NCI-H748 (cell line): Measurements from ENCODE around the gene MMP25.
"Not testable (repeated sequence)": the region's sequence is repeated elsewhere in the genome, so short reads cannot be mapped to it uniquely, and the experiment has no call there.

Experiments
- DNase-seq: peaks from one replicate; lab custom pipeline; 2025; ENCODE audit not compliant: unreplicated experiment; lab: John Stamatoyannopoulos, UW

MMP25 gene

GRCh38 chr16:3028716-3029319, 17.5 kb upstream of the MMP25 start:
- DNase-seq = no peak

GRCh38 chr16:3029491-3030221, 16.7 kb upstream of the MMP25 start:
- DNase-seq = peak; percentile 46

DNA sequence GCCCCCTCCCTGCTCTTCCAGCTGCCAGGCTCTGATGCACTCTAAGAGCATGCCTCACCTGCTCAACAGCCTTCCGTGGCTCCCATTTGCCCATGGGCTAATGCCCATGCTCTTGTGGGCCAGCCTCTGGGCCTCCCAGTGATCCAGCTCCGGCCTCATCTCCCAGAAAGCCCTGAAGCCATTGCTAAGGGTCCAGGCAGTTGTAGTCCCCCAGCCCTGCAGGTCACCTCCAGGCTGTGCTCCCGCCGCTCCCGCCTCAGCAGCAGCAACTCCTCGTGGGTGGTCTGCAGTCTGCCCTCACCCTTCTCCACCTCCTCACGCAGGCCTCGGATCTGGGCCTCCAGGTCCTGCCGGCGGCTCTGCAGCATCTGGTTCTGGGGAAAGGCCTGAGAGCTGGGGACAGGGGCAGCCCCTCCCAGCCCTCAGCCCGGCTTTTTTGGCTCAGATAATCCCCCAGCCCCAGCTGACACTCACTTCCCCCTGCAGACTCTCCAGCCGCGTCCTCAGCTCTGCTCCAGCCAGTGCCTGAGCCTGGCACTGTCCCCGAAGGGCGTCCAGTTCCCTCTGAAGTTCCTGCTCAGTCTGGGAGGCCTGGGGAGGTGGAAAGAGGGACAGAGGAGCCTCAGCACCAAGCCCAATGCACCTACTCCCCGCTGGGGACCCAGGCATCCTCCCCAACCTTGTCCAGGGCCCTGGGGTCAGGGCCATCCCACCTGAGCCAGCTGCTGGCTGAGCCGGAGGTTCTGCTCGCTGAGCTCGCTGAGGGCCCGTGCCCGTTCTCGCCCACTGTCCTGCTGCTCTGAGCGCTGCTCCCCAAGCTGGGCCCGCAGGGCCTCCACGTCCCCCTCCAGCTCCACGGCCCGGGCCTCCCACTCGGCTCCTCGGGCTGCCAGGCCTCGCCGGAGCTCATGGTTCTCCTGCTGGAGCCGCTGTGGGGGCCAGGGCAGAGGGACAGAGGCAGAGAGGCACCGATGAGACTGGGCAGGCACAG, 15.8 kb upstream of the MMP25 start:
- no peak for DNase-seq

- no peak for DNase-seq
Observed at GRCh38 chr16:3032624-3033023, 13.7 kb upstream of the MMP25 start.

GRCh38 chr16:3035289-3035971, 10.9 kb upstream of the MMP25 start:
- no peak for DNase-seq

DNA sequence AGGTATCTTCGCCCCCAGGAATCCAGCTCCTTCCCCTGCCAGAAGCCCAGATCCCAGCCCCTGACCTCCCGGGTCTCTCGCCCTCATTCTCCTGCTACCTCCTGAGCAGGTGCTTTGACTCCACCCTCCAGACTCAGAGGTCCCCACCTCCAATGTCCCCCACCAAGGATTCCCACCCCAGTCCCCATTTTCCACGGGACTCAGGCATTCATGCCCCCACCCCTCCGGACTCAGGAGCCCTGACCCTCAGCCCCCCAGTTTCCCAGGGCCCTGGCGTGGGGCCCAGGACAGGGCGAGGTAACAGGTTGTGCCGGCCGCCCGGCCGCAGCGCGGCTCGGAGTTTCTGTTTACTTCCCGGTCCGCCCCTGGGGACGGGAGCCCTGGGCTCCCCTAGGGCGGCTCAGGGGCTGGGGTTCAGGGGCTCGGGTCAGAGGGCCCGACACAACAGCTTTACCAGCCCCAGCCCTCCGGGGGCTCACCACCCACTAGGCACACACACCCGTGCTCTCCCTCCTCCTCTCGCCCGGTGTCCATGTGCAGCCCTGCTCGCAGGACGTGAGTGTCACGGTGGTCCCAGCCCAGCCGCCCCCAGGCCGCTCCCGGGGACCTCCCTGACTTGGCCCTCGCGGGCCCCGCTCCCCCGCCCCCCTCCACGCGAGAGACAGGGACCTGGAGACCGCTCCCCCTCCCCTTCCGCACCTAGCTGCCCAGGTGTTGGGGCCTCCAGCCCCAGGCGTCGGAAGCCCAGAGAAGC, 10.2 kb upstream of the MMP25 start:
- peak; percentile 20 for DNase-seq

DNA sequence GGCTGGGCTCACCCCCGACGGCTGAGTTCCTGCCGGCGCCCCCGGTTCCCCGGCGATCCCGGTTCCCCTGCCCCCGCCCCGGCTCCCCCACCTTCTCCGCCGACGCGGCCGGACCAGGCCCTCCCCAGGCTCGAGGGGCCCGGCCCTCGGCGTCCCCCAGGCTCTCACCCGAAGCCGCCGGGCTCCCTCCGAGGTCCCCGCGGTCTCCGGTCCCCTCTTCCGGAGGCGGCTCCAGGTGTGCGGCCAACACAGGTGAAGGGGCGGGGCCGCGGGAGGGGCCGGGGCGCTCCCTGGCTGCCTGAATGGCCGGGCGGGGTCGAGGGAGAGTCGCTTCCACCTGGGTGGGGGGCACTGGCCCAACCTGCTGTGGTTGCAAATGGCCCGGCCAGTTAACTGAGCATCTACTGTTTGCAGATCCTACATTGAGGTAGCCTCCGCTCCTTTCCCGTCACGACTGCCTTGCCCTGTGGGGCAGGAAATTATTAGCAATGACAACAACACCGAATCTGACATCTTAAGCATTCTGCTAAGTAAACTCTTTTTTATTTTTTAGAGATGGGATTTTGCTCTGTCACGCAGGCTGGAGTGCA, 9.5 kb upstream of the MMP25 start, which contains the start of gene BICDL2:
TSS of gene BICDL2 (minus strand) at position 219 of the 590 bp plus-strand sequence. CDS start 1,448 bp downstream, outside the sequence.
- peak; percentile 45 for DNase-seq

DNA sequence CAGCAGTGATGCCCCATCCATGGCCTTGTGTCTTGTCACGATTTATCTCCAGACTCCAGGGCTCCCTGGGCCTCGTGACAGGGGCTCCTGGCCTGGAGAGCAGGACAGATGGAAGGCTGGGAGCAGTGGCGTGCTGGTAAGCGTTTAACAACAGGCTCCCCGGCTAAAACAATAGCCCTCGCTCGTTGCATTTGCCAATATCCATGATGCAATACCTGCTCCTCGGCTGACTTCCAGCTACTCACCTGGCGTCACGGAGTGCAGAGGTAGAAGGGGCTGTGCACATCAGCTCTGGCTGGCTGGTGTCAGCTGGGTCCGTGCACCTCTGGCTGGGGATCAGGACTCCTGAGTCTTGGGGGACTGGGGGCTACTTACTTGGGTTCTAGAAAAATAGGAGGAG, 8.1 kb upstream of the MMP25 start:
- peak; percentile 11 for DNase-seq

DNA sequence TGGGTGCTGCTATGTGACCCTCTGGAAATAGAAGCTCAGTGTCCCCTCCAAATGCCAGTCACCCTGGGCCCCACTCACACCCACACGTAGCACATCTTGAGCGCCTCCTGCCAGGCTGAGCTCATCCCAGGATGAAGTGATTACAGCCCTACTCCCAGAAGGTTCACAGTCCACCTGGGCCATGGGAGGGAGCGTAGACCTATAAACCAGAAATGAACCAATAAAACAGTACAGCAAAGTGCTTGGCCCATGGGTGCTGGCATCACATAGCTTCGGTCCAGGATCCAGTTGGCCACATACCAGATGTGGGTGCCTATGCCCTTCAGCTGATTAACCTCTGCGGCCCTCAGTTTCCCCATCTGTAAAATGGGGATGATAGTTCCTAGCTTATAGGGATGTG, 7.5 kb upstream of the MMP25 start:
- DNase-seq = no peak

DNA sequence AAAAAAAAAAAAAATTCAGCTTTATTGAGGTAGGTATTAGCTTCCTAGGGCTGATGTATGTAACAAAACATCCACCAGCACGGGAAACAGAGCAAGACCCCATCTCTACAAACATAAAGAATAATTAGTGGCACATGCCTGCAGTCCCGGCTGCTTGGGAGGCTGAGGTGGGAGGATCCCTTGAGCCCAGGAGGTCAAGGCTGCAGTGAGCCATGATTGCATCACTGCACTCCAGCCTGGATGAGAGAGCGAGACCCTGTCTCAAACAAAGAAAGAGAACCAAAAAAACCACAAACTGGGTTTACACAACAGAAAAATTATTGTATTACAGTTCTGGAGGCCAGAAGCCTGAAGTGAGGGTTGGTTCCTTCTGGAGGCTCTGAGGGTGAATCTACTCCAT, 4.0 kb upstream of the MMP25 start:
- no peak for DNase-seq

DNA sequence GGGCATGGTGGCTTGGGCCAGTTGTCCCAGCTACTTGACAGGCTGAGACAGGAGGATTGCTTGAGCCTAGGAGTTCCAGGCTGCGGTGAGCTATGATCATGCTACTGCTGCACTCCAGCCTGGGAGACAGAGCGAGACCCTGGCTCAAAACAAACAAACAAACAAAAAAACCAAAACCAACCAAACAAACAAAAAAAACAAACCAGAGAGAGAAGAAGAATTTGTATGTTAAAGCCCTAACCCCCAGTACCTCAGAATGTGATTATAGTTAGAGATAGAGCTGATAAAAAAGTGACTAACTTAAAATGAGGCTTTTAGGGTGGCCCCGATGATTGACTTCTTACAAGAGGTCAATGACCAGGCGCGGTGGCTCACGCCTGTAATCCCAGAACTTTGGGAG, 1.7 kb upstream of the MMP25 start:
- no peak for DNase-seq

- no peak for DNase-seq
Observed at GRCh38 chr16:3046641-3047386, 453 bp downstream of the MMP25 start.

DNA sequence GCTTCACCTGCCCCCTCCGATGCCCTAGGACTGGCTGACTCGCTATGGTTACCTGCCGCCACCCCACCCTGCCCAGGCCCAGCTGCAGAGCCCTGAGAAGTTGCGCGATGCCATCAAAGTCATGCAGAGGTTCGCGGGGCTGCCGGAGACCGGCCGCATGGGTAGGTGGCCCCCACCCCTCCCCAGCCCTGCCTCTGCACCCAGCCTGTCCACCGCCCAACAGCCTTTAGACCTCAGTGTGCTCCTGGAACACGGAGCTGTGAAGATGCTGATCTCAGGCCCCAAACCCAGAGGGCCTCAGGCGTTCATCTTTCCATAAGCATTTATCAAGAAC, 993 bp downstream of the MMP25 start:
- no peak for DNase-seq

- DNase-seq = no peak
Observed at GRCh38 chr16:3049921-3050481, 3.6 kb downstream of the MMP25 start.

DNA sequence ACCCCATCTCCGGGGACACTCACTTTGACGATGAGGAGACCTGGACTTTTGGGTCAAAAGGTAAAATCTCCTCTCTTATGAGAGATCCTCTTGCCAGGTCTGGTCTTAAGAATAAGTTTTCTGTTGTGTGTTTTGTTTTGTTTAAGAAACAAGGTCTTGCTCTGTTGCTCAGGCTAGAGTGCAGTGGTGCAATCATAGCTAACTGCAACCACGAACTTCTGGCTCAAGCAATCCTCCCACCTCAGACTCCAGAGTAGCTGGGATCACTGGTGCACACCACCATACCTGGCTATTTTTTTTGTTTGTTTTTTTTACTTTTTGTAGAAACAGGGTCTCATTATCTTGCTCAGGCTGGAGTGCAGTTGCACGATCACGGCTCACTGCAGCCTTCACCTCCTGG, 4.1 kb downstream of the MMP25 start:
- no peak for DNase-seq

- peak; percentile 22 for DNase-seq
Observed at GRCh38 chr16:3051009-3051408, 4.6 kb downstream of the MMP25 start.

- DNase-seq = no peak
Observed at GRCh38 chr16:3051494-3051893, 5.1 kb downstream of the MMP25 start.

- not testable (repeated sequence) for DNase-seq
Observed at GRCh38 chr16:3052571-3053329, 6.4 kb downstream of the MMP25 start.
